OCI-LY3 (cell line): Measurements from ENCODE around the gene ADGRG4.

Experiments used
- H2AFZ ChIP-seq: fragments of 200-600, 300-600 bp; shearing (Covaris generic); 2 replicates; pipeline ENCODE4 v1.6.0; 2014; ENCODE audit warnings: antibody characterized with exemption, low read depth, low read length
- H3K27ac ChIP-seq: fragments of 200-600, 300-600 bp; sonication (generic); 2 replicates; pipeline ENCODE4 v1.5.1; 2014; ENCODE audit warnings: mild to moderate bottlenecking, low read length, moderate library complexity, mixed read lengths
- H3K27me3 ChIP-seq: fragments of 200-600, 300-600 bp; sonication (generic); 2 replicates; pipeline ENCODE4 v1.6.1; 2014; ENCODE audit warnings: low read depth, low read length, mixed read lengths
- H3K36me3 ChIP-seq: fragments of 200-600, 300-600 bp; sonication (generic); replicated peaks from 2 replicates; pipeline ENCODE3; 2014; ENCODE audit warnings: low read depth, low read length, mixed read lengths
- H3K4me1 ChIP-seq: fragments of 300-600, 200-600 bp; sonication (generic); 2 replicates; pipeline ENCODE4 v1.6.1; 2014; ENCODE audit warnings: low read length, mixed read lengths
- H3K4me2 ChIP-seq: fragments of 200-600, 300-600 bp; sonication (generic); 2 replicates; pipeline ENCODE4 v1.6.1; 2014; ENCODE audit warnings: low read length, mixed read lengths
- H3K4me3 ChIP-seq: fragments of 300-600, 200-600 bp; sonication (generic); 2 replicates; pipeline ENCODE4 v1.5.1; 2014; ENCODE audit warnings: antibody characterized with exemption, mild to moderate bottlenecking, low read length, moderate library complexity
- H3K79me2 ChIP-seq: fragments of 300-600, 200-600 bp; shearing (Covaris generic); 2 replicates; pipeline ENCODE4 v1.6.1; 2014; ENCODE audit warnings: mild to moderate bottlenecking, low read length, mixed read lengths
- H3K9ac ChIP-seq: fragments of 300-600, 200-600 bp; shearing (Covaris generic); 2 replicates; pipeline ENCODE4 v1.6.0; 2014; ENCODE audit warnings: mild to moderate bottlenecking, low read length, moderate library complexity
- H3K9me3 ChIP-seq: fragments of 200-600, 300-600 bp; shearing (Covaris generic); 2 replicates; pipeline ENCODE4 v1.6.1; 2014; ENCODE audit warnings: low read length, mixed read lengths; ENCODE audit not compliant: insufficient read depth
- H4K20me1 ChIP-seq: fragments of 200-600, 300-600 bp; sonication (generic); 2 replicates; pipeline ENCODE4 v1.6.1; 2016; ENCODE audit warnings: low read length, mixed read lengths; ENCODE audit not compliant: insufficient read depth
- EZH2phosphoT487 ChIP-seq: fragments of 200-600 bp; shearing (Covaris generic); IDR thresholded peaks from 2 replicates; pipeline ENCODE4 v1.6.1; 2018; ENCODE audit warnings: antibody characterized with exemption, mixed run types, low read depth
- TF ChIP-seq, protein P1 (sequence below): fragments of 200-600, 300-600 bp; sonication (generic); IDR thresholded peaks from 2 replicates; pipeline ENCODE4 v1.5.1; 2014; ENCODE audit warnings: antibody characterized with exemption, low read length, low read depth

Gene ADGRG4

DNA sequence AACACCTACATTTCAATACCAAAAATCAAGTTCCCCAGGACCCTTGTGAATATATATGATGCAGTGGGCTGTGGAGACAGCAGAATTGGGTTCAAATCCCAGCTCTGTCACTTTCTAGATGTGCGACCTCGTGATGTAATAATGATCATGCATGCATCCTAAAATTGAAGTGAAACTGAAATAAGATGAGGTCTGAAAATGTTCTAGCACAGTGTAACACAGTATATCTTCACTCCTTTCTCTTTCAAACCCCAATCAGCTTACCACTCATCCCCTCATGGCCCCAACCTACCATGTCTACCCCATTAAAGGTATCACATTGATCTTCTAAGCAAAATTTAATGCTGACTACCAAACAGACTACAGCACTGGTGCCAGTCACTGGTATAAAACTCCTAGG lies 117.0 kb downstream of the ADGRG4 start:
- H3K4me3 ChIP-seq, result no peak overlapping the region
- no peak overlapping the region for H3K27ac ChIP-seq
- peaks cover 12% of the 10 kb centered on the region for H3K4me1 ChIP-seq
- no peaks in the 10 kb centered on the region for H3K9me3 ChIP-seq
- no peaks in the 10 kb centered on the region for H4K20me1 ChIP-seq
- no peaks in the 10 kb centered on the region for H3K79me2 ChIP-seq
- no peaks in the 10 kb centered on the region for H3K36me3 ChIP-seq
- TF ChIP-seq EZH2phosphoT487, result no peak
- TF ChIP-seq, protein P1, sequence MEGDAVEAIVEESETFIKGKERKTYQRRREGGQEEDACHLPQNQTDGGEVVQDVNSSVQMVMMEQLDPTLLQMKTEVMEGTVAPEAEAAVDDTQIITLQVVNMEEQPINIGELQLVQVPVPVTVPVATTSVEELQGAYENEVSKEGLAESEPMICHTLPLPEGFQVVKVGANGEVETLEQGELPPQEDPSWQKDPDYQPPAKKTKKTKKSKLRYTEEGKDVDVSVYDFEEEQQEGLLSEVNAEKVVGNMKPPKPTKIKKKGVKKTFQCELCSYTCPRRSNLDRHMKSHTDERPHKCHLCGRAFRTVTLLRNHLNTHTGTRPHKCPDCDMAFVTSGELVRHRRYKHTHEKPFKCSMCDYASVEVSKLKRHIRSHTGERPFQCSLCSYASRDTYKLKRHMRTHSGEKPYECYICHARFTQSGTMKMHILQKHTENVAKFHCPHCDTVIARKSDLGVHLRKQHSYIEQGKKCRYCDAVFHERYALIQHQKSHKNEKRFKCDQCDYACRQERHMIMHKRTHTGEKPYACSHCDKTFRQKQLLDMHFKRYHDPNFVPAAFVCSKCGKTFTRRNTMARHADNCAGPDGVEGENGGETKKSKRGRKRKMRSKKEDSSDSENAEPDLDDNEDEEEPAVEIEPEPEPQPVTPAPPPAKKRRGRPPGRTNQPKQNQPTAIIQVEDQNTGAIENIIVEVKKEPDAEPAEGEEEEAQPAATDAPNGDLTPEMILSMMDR, result no peak
- H3K27me3 ChIP-seq, result no peaks in the 10 kb centered on the region
- H3K4me2 ChIP-seq, result peak overlapping the region; percentile 19
- no peak overlapping the region for H3K9ac ChIP-seq
- H2AFZ ChIP-seq, result no peak overlapping the region

DNA sequence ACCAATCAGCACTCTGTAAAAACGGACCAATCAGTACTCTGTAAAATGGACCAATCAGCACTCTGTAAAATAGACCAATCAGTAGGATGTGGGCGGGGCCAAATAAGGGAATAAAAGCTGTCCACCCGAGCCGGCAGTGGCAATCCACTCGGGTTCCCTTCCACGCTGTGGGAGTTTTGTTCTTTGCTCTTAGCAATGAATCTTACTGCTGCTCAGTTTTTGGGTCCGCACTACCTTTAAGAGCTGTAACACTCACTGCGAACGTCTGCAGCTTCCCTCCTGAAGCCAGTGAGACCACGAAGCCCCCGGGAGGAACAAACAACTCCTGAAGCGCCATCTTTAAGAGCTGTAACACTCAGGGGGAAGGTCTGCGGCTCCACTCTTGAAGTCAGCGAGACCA lies 120.6 kb downstream of the ADGRG4 start:
- no peak overlapping the region for H3K9ac ChIP-seq
- H3K9me3 ChIP-seq, result no peaks in the 10 kb centered on the region
- TF ChIP-seq EZH2phosphoT487, result no peak
- TF ChIP-seq, protein P1, result no peak
- peaks cover 12% of the 10 kb centered on the region for H3K4me1 ChIP-seq
- H3K36me3 ChIP-seq, result no peaks in the 10 kb centered on the region
- H3K4me2 ChIP-seq, result no peak overlapping the region
- H3K27me3 ChIP-seq, result no peaks in the 10 kb centered on the region
- no peaks in the 10 kb centered on the region for H3K79me2 ChIP-seq
- no peaks in the 10 kb centered on the region for H4K20me1 ChIP-seq
- H3K27ac ChIP-seq, result no peak overlapping the region
- H3K4me3 ChIP-seq, result no peak overlapping the region
- H2AFZ ChIP-seq, result no peak overlapping the region

DNA sequence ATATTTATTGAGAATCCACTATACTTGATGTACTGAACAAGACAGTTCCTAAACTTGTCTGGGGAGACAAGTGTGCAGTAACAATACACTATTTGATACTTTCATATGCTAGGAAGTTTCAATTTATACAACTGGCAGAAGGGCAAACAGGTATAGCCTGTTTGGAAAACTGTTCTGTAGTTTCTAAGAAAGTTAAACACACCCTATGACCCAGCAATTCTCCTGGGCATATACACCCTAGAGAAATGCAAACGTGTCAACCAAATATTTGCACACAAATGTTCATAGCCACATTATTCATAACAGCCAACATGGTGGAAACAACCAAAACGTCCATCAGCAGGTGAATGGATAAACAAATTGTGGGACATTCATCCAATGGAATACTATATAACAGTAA lies 123.0 kb downstream of the ADGRG4 start:
- Histone ChIP-seq H3K36me3 (no peaks in the 10 kb centered on the region), H3K9me3 (no peaks in the 10 kb centered on the region), H3K4me2 (no peak overlapping the region), H3K9ac (no peak overlapping the region), H4K20me1 (no peaks in the 10 kb centered on the region), H3K4me1 (no peaks in the 10 kb centered on the region), H3K79me2 (no peaks in the 10 kb centered on the region), H3K27me3 (no peaks in the 10 kb centered on the region), H3K27ac (no peak overlapping the region), H2AFZ (no peak overlapping the region), H3K4me3 (no peak overlapping the region)
- TF ChIP-seq, protein P1, result no peak
- no peak for TF ChIP-seq EZH2phosphoT487

DNA sequence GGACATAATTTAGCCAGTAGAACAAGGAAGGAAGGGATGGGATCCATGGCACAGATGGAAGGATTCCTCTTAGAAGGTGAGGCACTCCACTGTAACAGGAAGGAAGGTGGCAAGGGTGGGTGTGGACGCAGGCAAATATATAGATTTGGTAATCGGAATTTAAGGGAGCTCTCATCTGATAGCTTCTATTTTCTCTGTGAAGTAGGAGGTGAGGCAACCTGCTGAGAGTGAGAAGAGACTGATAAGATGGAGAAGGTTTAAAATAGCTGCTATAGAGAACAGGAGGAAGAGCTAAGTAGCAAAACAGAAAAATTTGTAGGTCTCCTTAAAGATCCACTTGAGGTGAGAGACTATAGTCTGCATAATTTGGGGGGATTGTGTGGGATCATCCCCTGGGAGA lies 125.2 kb downstream of the ADGRG4 start:
- no peak overlapping the region for H3K4me2 ChIP-seq
- H4K20me1 ChIP-seq, result no peaks in the 10 kb centered on the region
- no peaks in the 10 kb centered on the region for H3K27me3 ChIP-seq
- H3K79me2 ChIP-seq, result no peaks in the 10 kb centered on the region
- H3K9me3 ChIP-seq, result no peaks in the 10 kb centered on the region
- no peaks in the 10 kb centered on the region for H3K36me3 ChIP-seq
- H3K9ac ChIP-seq, result no peak overlapping the region
- no peak overlapping the region for H3K27ac ChIP-seq
- H3K4me1 ChIP-seq, result no peaks in the 10 kb centered on the region
- H2AFZ ChIP-seq, result no peak overlapping the region
- H3K4me3 ChIP-seq, result no peak overlapping the region
- TF ChIP-seq, protein P1, result no peak
- TF ChIP-seq EZH2phosphoT487, result no peak
